Daoy (cell line): ENCODE results near the gene ZNF749. TPM values are rescaled to one million over a fixed set of nuclear protein-coding genes. Genes with fewer than 3 reads are reported as not detected.
A peak's percentile ranks its signal among the peaks of the same experiment; 100 is the strongest.
"Not testable (repeated sequence)": the region's sequence is repeated elsewhere in the genome, so short reads cannot be mapped to it uniquely, and the experiment has no call there.

Experiments
- DNase-seq: peaks from one replicate; pipeline ENCODE4 v3.0.0-alpha.2; 2015; ENCODE audit warnings: low read depth
- total RNA-seq: library from RNA; depleted of rRNA; stranded (reverse); fragments of >200 nt; shearing (Covaris generic); gene quantifications from 2 replicates; pipeline ENCODE4 v1.2.3, GENCODE V29; 2014; rRNA removed

Gene ZNF749
- total RNA-seq, 1 experiment from 2014 or later, result 11.2 TPM

DNA sequence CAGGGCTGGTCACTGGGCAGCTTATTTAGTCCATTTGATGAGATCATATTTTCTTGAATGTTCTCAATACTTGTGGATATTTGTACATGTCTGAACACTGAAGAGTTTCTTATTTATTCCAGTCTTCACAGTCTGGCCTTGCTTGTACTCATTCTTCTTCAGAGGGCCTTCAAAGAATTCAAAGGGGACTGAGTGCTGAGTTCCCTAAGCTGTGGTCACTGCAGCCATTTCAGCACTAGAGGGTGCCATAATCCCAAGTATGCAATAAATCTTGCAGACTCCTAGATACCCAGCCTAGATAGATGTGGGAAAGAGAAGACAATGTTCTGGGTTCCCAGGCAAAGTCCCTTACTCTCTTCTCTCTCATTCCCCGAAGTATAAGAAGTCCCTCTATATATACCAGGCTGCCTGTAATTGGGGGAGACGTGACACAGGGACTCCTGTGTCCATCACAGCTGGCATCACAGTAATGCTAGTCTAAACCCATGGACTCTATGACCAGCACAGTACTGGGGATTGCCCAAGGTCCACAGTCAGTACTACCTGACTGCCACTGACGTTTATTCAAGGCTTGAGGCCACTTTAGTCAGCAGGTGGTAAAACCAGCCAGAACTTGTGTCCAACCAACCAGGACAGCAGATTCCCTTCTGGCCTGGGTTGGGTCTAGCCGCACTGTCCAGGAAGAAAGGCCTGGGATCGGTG is 30.7 kb downstream of the ZNF749 start:
- peak; percentile 33 for DNase-seq

GRCh38 chr19:57466489-57466888 is 31.4 kb downstream of the ZNF749 start:
- no peak for DNase-seq

GRCh38 chr19:57473646-57474045 is 38.5 kb downstream of the ZNF749 start:
- DNase-seq, result no peak

DNA sequence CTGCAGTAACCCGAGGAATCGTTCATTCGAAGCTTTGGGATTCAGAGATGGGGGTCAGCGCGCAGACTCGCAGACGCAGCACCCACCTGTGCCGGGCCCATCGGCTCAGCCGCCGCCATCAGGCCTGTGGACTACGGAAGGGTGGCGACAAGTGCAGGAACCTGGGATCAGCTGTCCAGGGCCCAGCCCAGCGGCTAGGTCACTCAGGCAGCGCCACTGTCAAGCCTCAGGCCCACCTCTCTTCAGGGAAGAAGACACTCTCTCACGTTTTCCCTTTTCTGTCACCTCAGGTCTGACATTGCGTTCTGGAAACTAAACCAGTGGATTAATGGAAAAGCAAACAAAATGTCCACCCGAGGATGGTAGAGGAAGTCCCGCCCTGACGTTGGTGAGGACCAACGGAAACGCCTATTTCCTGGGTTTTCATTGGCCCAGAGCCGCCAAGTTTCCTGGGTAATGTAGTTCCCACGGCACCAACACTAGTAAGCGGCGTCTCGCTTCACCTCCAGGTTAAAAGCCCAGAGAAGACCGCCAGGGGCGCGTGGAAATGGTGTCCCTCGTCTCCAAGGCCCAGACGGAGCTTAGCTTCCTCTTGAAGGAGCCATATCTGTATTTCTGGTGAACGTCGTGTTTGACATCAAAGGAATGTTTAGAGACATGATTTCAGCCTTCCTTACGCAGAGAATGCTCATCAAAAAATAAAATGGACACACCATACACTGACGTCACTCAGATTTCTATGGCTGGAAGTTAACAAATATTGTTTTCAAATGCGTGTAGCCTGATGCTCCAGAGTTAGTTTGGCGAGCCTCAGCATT is 42.3 kb downstream of the ZNF749 start, which contains the start of gene ZNF772:
TSS of gene ZNF772 (minus strand) at position 376 of the 818 bp plus-strand sequence. CDS start at position 119, 257 bp downstream.
- DNase-seq, result peak; percentile 95

GRCh38 chr19:57487477-57488298 is 52.6 kb downstream of the ZNF749 start, which contains the start of gene ZNF419:
TSS of gene ZNF419 (plus strand) at chr19:57487750. CDS start at chr19:57487951, 201 bp downstream.
- DNase-seq, result peak; percentile 90

DNA sequence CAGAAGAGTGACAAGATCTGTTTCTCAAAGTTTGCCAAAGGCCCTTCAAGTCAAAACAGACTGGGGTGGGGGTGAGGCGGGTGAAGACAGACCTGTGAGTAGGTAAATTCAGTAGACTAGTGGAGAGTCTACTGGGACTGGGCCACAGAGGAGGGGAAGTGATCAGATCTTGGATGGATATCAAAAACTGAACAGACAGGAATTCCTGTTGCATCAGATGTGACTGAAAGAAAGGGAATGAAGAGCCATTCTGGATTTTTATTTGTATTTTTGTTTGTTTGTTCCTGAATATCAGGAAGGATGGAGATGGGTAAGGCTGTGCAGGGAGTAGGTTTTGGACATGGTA is 53.1 kb downstream of the ZNF749 start:
- not testable (repeated sequence) for DNase-seq

Other genes starting within 250 kb of the ZNF749 start
- 11.9 and 49.2 TPM in 2 replicates for gene ZNF264, start 243.8 kb upstream of the ZNF749 start, total RNA-seq
- gene AURKC, start 204.3 kb upstream of the ZNF749 start, total RNA-seq, result 0.46 and 1.8 TPM in 2 replicates
- 9.5 and 11.2 TPM in 2 replicates for gene ZNF805, start 194.7 kb upstream of the ZNF749 start, total RNA-seq
- gene ZNF460, start 154.8 kb upstream of the ZNF749 start, total RNA-seq, result 19.8 and 23.3 TPM in 2 replicates
- 6.3 and 7.4 TPM in 2 replicates for gene ZNF543, start 114.9 kb upstream of the ZNF749 start, total RNA-seq
- 5.7 and 6.2 TPM in 2 replicates for gene ZNF304, start 84.1 kb upstream of the ZNF749 start, total RNA-seq
- gene TRAPPC2B, start 71.8 kb upstream of the ZNF749 start, total RNA-seq, result 24.1 and 24.9 TPM in 2 replicates
- 2.6 and 3.4 TPM in 2 replicates for gene ZNF547, start 71.8 kb upstream of the ZNF749 start, total RNA-seq
- 13.4 and 17.3 TPM in 2 replicates for gene ZNF548, start 45.5 kb upstream of the ZNF749 start, total RNA-seq
- 7.9 and 8.0 TPM in 2 replicates for gene ZNF17, start 24.2 kb upstream of the ZNF749 start, total RNA-seq
- not detected in 2 replicates for gene VN1R1, start 21.8 kb downstream of the ZNF749 start, total RNA-seq
- gene ZNF772, start 42.2 kb downstream of the ZNF749 start, total RNA-seq, result 9.8 and 12.2 TPM in 2 replicates
- 2.8 and 8.4 TPM in 2 replicates for gene ZNF419, start 52.4 kb downstream of the ZNF749 start, total RNA-seq
- 5.8 and 6.3 TPM in 2 replicates for gene ZNF773, start 64.6 kb downstream of the ZNF749 start, total RNA-seq
- 3.4 and 4.0 TPM in 2 replicates for gene ZNF549, start 92.0 kb downstream of the ZNF749 start, total RNA-seq
- gene ZNF550, start 124.5 kb downstream of the ZNF749 start, total RNA-seq, result 9.7 and 34.5 TPM in 2 replicates
- gene ZNF416, start 143.6 kb downstream of the ZNF749 start, total RNA-seq, result 2.9 and 5.1 TPM in 2 replicates
- 9.5 and 12.5 TPM in 2 replicates for gene ZIK1, start 148.8 kb downstream of the ZNF749 start, total RNA-seq
- gene ZNF530, start 164.6 kb downstream of the ZNF749 start, total RNA-seq, result 7.5 and 15.1 TPM in 2 replicates
- 17.0 and 22.9 TPM in 2 replicates for gene ZNF134, start 178.9 kb downstream of the ZNF749 start, total RNA-seq
- gene ZNF211, start 197.8 kb downstream of the ZNF749 start, total RNA-seq, result 7.4 and 9.8 TPM in 2 replicates
- not detected in 2 replicates for gene ZSCAN4, start 233.6 kb downstream of the ZNF749 start, total RNA-seq
- 16.6 and 17.5 TPM in 2 replicates for gene ZNF551, start 246.7 kb downstream of the ZNF749 start, total RNA-seq